ENCODE measurements around the gene GTSE1.

DNA sequence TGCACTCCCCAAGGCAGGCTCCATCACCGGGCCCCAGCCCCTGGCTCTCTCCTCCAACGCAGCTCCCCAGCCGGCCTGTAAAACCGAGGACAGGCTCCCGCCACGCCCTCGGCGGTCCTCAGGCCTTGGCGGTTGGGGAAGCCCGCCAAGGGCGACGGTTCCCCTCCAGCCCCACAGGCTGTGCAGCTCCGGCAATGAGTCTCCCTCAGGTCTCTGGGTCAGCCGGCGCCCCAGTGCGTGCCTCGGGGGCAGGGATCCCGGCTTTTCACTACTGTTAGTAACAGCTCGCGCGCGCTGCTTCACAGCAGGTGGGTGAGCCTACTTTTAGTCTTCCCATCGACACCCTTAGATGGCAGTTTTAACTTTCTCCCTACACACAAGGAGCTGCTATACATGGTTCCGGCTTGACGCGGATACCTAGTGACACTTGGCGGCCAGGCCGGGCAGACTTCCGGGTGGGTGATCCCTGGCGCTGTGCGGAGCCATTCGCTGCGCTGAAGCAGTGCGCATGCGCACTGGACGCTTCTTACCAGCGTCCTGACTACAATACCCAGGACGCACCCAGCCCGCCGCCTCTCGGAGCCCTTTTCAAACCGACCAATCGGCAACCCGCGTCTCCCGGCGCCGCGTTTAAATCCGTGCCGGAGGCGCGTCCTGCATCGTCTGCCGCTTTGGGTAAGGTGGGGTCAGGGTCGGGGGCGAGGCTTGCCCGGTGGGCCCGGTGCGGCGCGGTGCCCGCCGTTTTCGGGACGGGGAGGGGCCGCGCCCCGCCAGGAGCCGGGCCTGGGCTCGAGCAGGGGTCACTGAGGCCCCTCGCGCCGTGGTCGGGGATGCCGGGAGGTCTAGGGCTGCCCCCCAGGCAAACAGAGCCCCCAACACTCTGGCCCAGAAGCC is at the start of gene GTSE1:
- TF ChIP-seq, protein P1, sequence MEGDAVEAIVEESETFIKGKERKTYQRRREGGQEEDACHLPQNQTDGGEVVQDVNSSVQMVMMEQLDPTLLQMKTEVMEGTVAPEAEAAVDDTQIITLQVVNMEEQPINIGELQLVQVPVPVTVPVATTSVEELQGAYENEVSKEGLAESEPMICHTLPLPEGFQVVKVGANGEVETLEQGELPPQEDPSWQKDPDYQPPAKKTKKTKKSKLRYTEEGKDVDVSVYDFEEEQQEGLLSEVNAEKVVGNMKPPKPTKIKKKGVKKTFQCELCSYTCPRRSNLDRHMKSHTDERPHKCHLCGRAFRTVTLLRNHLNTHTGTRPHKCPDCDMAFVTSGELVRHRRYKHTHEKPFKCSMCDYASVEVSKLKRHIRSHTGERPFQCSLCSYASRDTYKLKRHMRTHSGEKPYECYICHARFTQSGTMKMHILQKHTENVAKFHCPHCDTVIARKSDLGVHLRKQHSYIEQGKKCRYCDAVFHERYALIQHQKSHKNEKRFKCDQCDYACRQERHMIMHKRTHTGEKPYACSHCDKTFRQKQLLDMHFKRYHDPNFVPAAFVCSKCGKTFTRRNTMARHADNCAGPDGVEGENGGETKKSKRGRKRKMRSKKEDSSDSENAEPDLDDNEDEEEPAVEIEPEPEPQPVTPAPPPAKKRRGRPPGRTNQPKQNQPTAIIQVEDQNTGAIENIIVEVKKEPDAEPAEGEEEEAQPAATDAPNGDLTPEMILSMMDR (IDR thresholded peaks at IDR 0.05) = peak in 2 of 5 experiments; percentile 25 to 29
- TF ChIP-seq POLR2A (IDR thresholded peaks at IDR 0.05) = peak; percentile 74
- no peak for TF ChIP-seq EP300 (IDR thresholded peaks at IDR 0.05; ENCODE audit: low read depth)
- TF ChIP-seq POLR2AphosphoS5 (IDR thresholded peaks at IDR 0.05) = peak; percentile 62 to 88 (median 83)
